ENCODE data around the gene ID3. TPM values are rescaled to one million over a fixed set of nuclear protein-coding genes. Genes with fewer than 3 reads are reported as not detected.

The ID3 gene
- total and polyA plus RNA-seq, 12 donors, result 44.7 to 217 (median 83.4) TPM

- H3K27ac ChIP-seq, result peak overlapping the region in 1 of 10 donors; percentile 73
- H3K9me3 ChIP-seq, result no peaks in the 10 kb centered on the region
- peaks cover 11 to 64% (median 19%) of the 10 kb centered on the region in 9 donors for H3K4me1 ChIP-seq
- intact Hi-C loops (cut with DNase I), result loop anchor here in 1 of 10 donors (2.0 kb wide), 1 partner anchor 45 kb away; no protein-coding TSS in a partner anchor
- ATAC-seq, result no peak
- no peak for TF ChIP-seq CTCF (IDR thresholded peaks at IDR 0.05)
- no peak overlapping the region for H3K4me3 ChIP-seq
- WGBS, 2 donors, result 90% methylated on average over 6 of the region's 6 CpGs
- H3K36me3 ChIP-seq, result no peaks in the 10 kb centered on the region
- no peak for DNase-seq
- H3K27me3 ChIP-seq, result peaks cover 0 to 16% (median 6%) of the 10 kb centered on the region in 7 donors
These were observed 25.9 kb downstream of the ID3 start for GRCh38 chr1:23533246-23534023.

- 35 to 38% methylated on average over 5 of the region's 5 CpGs for whole genome bisulfite sequencing, 2 donors
- intact Hi-C loops (cut with DNase I), result loop anchor here in 1 of 10 donors (2.0 kb wide), 1 partner anchor 43 kb away; no protein-coding TSS in a partner anchor
- DNase-seq (no peak), ATAC-seq (no peak)
- H3K27ac ChIP-seq, result peak overlapping the region in 4 of 10 donors; percentile 3 to 76 (median 20)
- peaks cover 14 to 74% (median 28%) of the 10 kb centered on the region in 9 donors for H3K4me1 ChIP-seq
- no peak for TF ChIP-seq CTCF (IDR thresholded peaks at IDR 0.05)
- H3K27me3 ChIP-seq, result peaks cover 0 to 16% (median 6%) of the 10 kb centered on the region in 7 donors
- peak overlapping the region in 8 of 10 donors; percentile 1 to 76 (median 58) for H3K4me3 ChIP-seq
- no peaks in the 10 kb centered on the region for H3K36me3 ChIP-seq
- no peaks in the 10 kb centered on the region for H3K9me3 ChIP-seq
These were observed 27.7 kb downstream of the ID3 start for GRCh38 chr1:23531562-23532094.

GRCh38 chr1:23530747-23531561 lies 28.3 kb downstream of the ID3 start, which contains the start of gene E2F2:
Gene E2F2, minus strand, starts transcription at chr1:23531233. Its CDS starts 440 bp downstream, at chr1:23530793.
- no peaks in the 10 kb centered on the region for H3K36me3 ChIP-seq
- peaks cover 0 to 16% (median 6%) of the 10 kb centered on the region in 7 donors for H3K27me3 ChIP-seq
- H3K4me1 ChIP-seq, result peaks cover 14 to 81% (median 28%) of the 10 kb centered on the region in 9 donors
- peak within 1 kb of the TSS in 4 of 10 donors; percentile 3 to 85 (median 20) for H3K27ac ChIP-seq
- DNase-seq (peak; percentile 76 to 83), ATAC-seq (peak; percentile 81 to 91 (median 89))
- peak within 1 kb of the TSS; percentile 38 to 76 (median 56) for H3K4me3 ChIP-seq
- no peaks in the 10 kb centered on the region for H3K9me3 ChIP-seq
- TF ChIP-seq CTCF (IDR thresholded peaks at IDR 0.05), result peak in 2 of 9 donors; percentile 7 to 10
- 0% methylated on average over 80 to 85 of the region's 85 CpGs for WGBS, 2 donors
- intact Hi-C loops (cut with DNase I), result no loop called here
